WTC11 (cell line): ENCODE measurements around the gene ADGRL4. TPM values are rescaled to one million over a fixed set of nuclear protein-coding genes. Genes with fewer than 3 reads are reported as not detected.

Experiments
- ATAC-seq: fragments of 200-7000 bp; cut with Tn5 transposase; 2 replicates; pipeline ENCODE4 v1.10.0; 2021; ENCODE audit warnings: mild to moderate bottlenecking, moderate library complexity
- CTCF ChIA-PET: fragments of 300-600 bp; sonication (Branson Sonifier 250); formaldehyde crosslinking; loops from one replicate; lab custom pipeline; 2021; ENCODE audit warnings: antibody characterized with exemption; lab: Charles Lee
- POLR2A ChIA-PET: fragments of 350-600 bp; sonication (Branson Sonifier 250); formaldehyde crosslinking; loops from one replicate; lab custom pipeline; 2021; ENCODE audit warnings: antibody characterized with exemption; lab: Charles Lee
- DNase-seq: peaks from one replicate; pipeline ENCODE4 v3.0.0; 2021; ENCODE audit warnings: low spot score
- H3K27ac Mint-ChIP-seq: 2 replicates; pipeline ENCODE4 v1.8.0; 2021; ENCODE audit warnings: mixed read lengths
- H3K27me3 Mint-ChIP-seq: 2 replicates; pipeline ENCODE4 v1.8.0; 2021; ENCODE audit warnings: low read depth, mild to moderate bottlenecking, moderate library complexity, mixed read lengths
- H3K36me3 Mint-ChIP-seq: 2 replicates; pipeline ENCODE4 v1.8.0; 2021; ENCODE audit warnings: mixed read lengths
- H3K4me1 Mint-ChIP-seq: 2 replicates; pipeline ENCODE4 v1.8.0; 2022; ENCODE audit warnings: mixed read lengths
- H3K4me3 Mint-ChIP-seq: 2 replicates; pipeline ENCODE4 v1.8.0; 2021; ENCODE audit warnings: mild to moderate bottlenecking, moderate library complexity, mixed read lengths
- H3K9me3 Mint-ChIP-seq: 2 replicates; pipeline ENCODE4 v1.8.0; 2021; ENCODE audit warnings: mixed read lengths
- ARID4B ChIP-seq: sonication (generic); formaldehyde crosslinking; IDR thresholded peaks from 2 replicates; pipeline ENCODE4 v1.8.0; 2023; ENCODE audit warnings: missing genetic modification reagents, mild to moderate bottlenecking, borderline replicate concordance
- E2F5 ChIP-seq: sonication (generic); formaldehyde crosslinking; IDR thresholded peaks from 2 replicates; pipeline ENCODE4 v1.8.1; 2022; ENCODE audit warnings: mild to moderate bottlenecking, moderate library complexity, missing genetic modification reagents
- ELF4 ChIP-seq: sonication (generic); formaldehyde crosslinking; IDR thresholded peaks from 2 replicates; pipeline ENCODE4 v1.8.1; 2022; ENCODE audit warnings: low read depth, mild to moderate bottlenecking, moderate library complexity, missing genetic modification reagents
- FOXJ3 ChIP-seq: sonication (generic); formaldehyde crosslinking; IDR thresholded peaks from 2 replicates; pipeline ENCODE4 v1.9.0; 2021; ENCODE audit warnings: missing genetic modification reagents, mild to moderate bottlenecking, borderline replicate concordance
- FOXK1 ChIP-seq: sonication (generic); formaldehyde crosslinking; IDR thresholded peaks from 2 replicates; pipeline ENCODE4 v1.8.0; 2022; ENCODE audit warnings: mild to moderate bottlenecking, moderate library complexity, missing genetic modification reagents
- IRF1 ChIP-seq: sonication (generic); formaldehyde crosslinking; IDR thresholded peaks from 2 replicates; pipeline ENCODE4 v1.8.0; 2023; ENCODE audit warnings: missing genetic modification reagents
- IRF2 ChIP-seq: sonication (generic); formaldehyde crosslinking; IDR thresholded peaks from 2 replicates; pipeline ENCODE4 v1.8.0; 2022; ENCODE audit warnings: low read depth, missing genetic modification reagents, borderline replicate concordance
- JUN ChIP-seq: sonication (generic); formaldehyde crosslinking; IDR thresholded peaks from 2 replicates; pipeline ENCODE4 v1.8.0; 2023; ENCODE audit warnings: mild to moderate bottlenecking, missing genetic modification reagents
- KAT7 ChIP-seq: sonication (generic); formaldehyde crosslinking; IDR thresholded peaks from 2 replicates; pipeline ENCODE4 v1.8.1; 2023; ENCODE audit warnings: missing genetic modification reagents, mild to moderate bottlenecking, borderline replicate concordance
- MXD4 ChIP-seq: fragments of 250-450 bp; sonication (Bioruptor Pico); IDR thresholded peaks from 2 replicates; pipeline ENCODE4 v1.8.0; 2021; ENCODE audit warnings: mild to moderate bottlenecking, moderate library complexity, borderline replicate concordance
- NFATC4 ChIP-seq: fragments of 250-450 bp; sonication (Bioruptor Pico); IDR thresholded peaks from 2 replicates; pipeline ENCODE4 v1.9.0; 2021; ENCODE audit warnings: mild to moderate bottlenecking
- NR1H2 ChIP-seq: sonication (generic); formaldehyde crosslinking; IDR thresholded peaks from 2 replicates; pipeline ENCODE4 v1.9.0; 2021; ENCODE audit warnings: mild to moderate bottlenecking, moderate library complexity, missing genetic modification reagents
- OVOL2 ChIP-seq: fragments of 250-450 bp; sonication (Bioruptor Pico); IDR thresholded peaks from 2 replicates; pipeline ENCODE4 v1.9.0; 2021; ENCODE audit warnings: mild to moderate bottlenecking, borderline replicate concordance
- SP1 ChIP-seq: sonication (generic); formaldehyde crosslinking; conservative IDR thresholded peaks from 2 replicates; pipeline ENCODE4 v1.8.1; 2022; ENCODE audit warnings: missing genetic modification reagents
- TCF7 ChIP-seq: sonication (generic); formaldehyde crosslinking; IDR thresholded peaks from 2 replicates; pipeline ENCODE4 v1.8.0; 2022; ENCODE audit warnings: mild to moderate bottlenecking, low read depth, missing genetic modification reagents, moderate library complexity
- TEAD1 ChIP-seq: sonication (generic); formaldehyde crosslinking; IDR thresholded peaks from 2 replicates; pipeline ENCODE4 v1.8.0; 2022; ENCODE audit warnings: mild to moderate bottlenecking, missing genetic modification reagents
- TP53 ChIP-seq: sonication (generic); formaldehyde crosslinking; IDR thresholded peaks from 2 replicates; pipeline ENCODE4 v1.8.1; 2023; ENCODE audit warnings: mild to moderate bottlenecking, missing genetic modification reagents
- ZNF219 ChIP-seq: sonication (generic); formaldehyde crosslinking; IDR thresholded peaks from 2 replicates; pipeline ENCODE4 v1.8.0; 2023; ENCODE audit warnings: missing genetic modification reagents, mild to moderate bottlenecking, borderline replicate concordance
- ZNF317 ChIP-seq: sonication (generic); formaldehyde crosslinking; IDR thresholded peaks from 2 replicates; pipeline ENCODE4 v1.8.1; 2023; ENCODE audit warnings: low read depth, mild to moderate bottlenecking, moderate library complexity, missing genetic modification reagents, borderline replicate concordance
- ZNF396 ChIP-seq: fragments of 250-450 bp; sonication (Bioruptor Pico); IDR thresholded peaks from 2 replicates; pipeline ENCODE4 v1.8.0; 2021; ENCODE audit warnings: mild to moderate bottlenecking, moderate library complexity, borderline replicate concordance
- ZNF423 ChIP-seq: fragments of 250-450 bp; sonication (Bioruptor Pico); IDR thresholded peaks from 2 replicates; pipeline ENCODE4 v2.1.2; 2022; ENCODE audit warnings: mild to moderate bottlenecking, moderate library complexity
- ZNF512 ChIP-seq: sonication (generic); formaldehyde crosslinking; IDR thresholded peaks from 2 replicates; pipeline ENCODE4 v1.8.1; 2022; ENCODE audit warnings: missing genetic modification reagents, borderline replicate concordance
- total RNA-seq: library from RNA; stranded (reverse); gene quantifications from 3 replicates; pipeline ENCODE4 v1.2.3, GENCODE V29; 2021
- TF ChIP-seq, protein P1 (sequence below): sonication (generic); formaldehyde crosslinking; IDR thresholded peaks from 2 replicates; pipeline ENCODE4 v1.8.0; 2023; ENCODE audit warnings: mild to moderate bottlenecking, missing genetic modification reagents

The ADGRL4 gene
- total RNA-seq, 1 experiment from 2014 or later, result 0.37 TPM

DNA sequence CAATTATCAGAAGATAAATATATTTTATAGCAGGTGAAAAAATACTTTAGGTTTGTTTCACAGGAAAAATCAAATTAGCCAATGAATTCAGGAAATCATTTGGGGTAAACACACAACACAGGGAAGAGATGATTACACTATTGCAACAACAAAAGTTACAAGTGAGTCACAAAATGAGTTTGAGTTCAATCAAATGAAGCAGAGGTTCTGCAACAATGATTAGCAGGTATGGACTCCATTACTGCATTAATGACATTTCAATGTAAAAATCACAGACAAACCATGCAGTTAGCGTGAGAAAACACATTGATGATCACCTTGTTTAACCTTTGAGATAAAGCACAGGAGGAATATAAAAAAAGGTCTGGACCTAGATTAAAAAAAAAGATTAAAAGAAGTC, 9.7 kb downstream of the ADGRL4 start:
- Mint-ChIP-seq H3K4me3 (no peak overlapping the region), H3K27ac (no peak overlapping the region)
- no peak for ATAC-seq

DNA sequence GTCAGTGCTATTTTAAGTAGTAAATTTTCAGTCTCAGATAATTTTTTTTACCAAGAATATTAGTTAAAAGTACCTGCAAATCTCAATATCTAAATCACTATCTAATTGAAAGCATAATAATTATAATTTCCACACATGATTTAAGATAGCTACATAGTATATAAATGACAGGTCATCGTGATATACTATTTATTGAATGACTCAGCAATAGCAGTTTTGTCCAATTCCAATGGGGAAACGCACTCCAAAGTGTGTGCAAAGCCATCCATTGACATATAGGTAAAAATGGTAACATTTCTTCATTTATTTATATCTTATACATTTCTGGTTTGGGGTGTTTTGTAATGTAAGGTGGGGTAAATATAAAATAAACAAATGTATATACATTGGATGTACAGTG, 19.5 kb downstream of the ADGRL4 start:
- H3K27me3 Mint-ChIP-seq, result no peaks in the 10 kb centered on the region
- no peak for ATAC-seq
- peaks cover 8% of the 10 kb centered on the region for H3K9me3 Mint-ChIP-seq
- TF ChIP-seq ZNF219 (no peak), TP53 (CRISPR knock-in tag) (no peak), JUN (no peak), FOXK1 (CRISPR knock-in tag) (no peak), FOXJ3 (CRISPR knock-in tag) (no peak), NR1H2 (CRISPR knock-in tag) (no peak), TEAD1 (CRISPR knock-in tag) (no peak), E2F5 (CRISPR knock-in tag) (no peak), MXD4 (CRISPR knock-in tag) (no peak), SP1 (CRISPR knock-in tag) (no peak), ARID4B (CRISPR knock-in tag) (no peak), ZNF423 (CRISPR knock-in tag) (no peak), ELF4 (CRISPR knock-in tag) (no peak), IRF2 (CRISPR knock-in tag) (no peak)
- TF ChIP-seq, protein P1, sequence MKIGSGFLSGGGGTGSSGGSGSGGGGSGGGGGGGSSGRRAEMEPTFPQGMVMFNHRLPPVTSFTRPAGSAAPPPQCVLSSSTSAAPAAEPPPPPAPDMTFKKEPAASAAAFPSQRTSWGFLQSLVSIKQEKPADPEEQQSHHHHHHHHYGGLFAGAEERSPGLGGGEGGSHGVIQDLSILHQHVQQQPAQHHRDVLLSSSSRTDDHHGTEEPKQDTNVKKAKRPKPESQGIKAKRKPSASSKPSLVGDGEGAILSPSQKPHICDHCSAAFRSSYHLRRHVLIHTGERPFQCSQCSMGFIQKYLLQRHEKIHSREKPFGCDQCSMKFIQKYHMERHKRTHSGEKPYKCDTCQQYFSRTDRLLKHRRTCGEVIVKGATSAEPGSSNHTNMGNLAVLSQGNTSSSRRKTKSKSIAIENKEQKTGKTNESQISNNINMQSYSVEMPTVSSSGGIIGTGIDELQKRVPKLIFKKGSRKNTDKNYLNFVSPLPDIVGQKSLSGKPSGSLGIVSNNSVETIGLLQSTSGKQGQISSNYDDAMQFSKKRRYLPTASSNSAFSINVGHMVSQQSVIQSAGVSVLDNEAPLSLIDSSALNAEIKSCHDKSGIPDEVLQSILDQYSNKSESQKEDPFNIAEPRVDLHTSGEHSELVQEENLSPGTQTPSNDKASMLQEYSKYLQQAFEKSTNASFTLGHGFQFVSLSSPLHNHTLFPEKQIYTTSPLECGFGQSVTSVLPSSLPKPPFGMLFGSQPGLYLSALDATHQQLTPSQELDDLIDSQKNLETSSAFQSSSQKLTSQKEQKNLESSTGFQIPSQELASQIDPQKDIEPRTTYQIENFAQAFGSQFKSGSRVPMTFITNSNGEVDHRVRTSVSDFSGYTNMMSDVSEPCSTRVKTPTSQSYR (CRISPR knock-in tag), result no peak
- TF ChIP-seq, all 79 proteins: peak for 0
- Mint-ChIP-seq H3K4me3 (no peak overlapping the region), H3K36me3 (no peaks in the 10 kb centered on the region), H3K27ac (no peak overlapping the region), H3K4me1 (no peaks in the 10 kb centered on the region)
- no peak for DNase-seq
- ChIA-PET POLR2A (interaction anchor here (0.5 kb wide), 1 partner anchor 491 kb away, joined by 3 read pairs; no protein-coding TSS in a partner anchor), CTCF (no interaction called here)

More for the DNA sequence above, 9.7 kb downstream of the ADGRL4 start:
- Mint-ChIP-seq H3K27me3 (no peaks in the 10 kb centered on the region), H3K36me3 (no peaks in the 10 kb centered on the region), H3K4me1 (no peaks in the 10 kb centered on the region; the same call in 1 of the 2 replicates), H3K9me3 (no peaks in the 10 kb centered on the region)
- POLR2A ChIA-PET, result no interaction called here
- DNase-seq, result no peak
- CTCF ChIA-PET, result no interaction called here
- no peak for TF ChIP-seq KAT7 (CRISPR knock-in tag)

- CTCF ChIA-PET, result no interaction called here
- Mint-ChIP-seq H3K36me3 (no peaks in the 10 kb centered on the region), H3K4me3 (no peak overlapping the region), H3K4me1 (no peaks in the 10 kb centered on the region), H3K27ac (no peak overlapping the region), H3K27me3 (no peaks in the 10 kb centered on the region), H3K9me3 (peaks cover 3% of the 10 kb centered on the region)
- no peak for DNase-seq
- no peak for ATAC-seq
- POLR2A ChIA-PET, result no interaction called here
- TF ChIP-seq KAT7 (CRISPR knock-in tag) (no peak), ZNF317 (no peak), ZNF512 (CRISPR knock-in tag) (no peak), ZNF396 (CRISPR knock-in tag) (no peak), IRF1 (CRISPR knock-in tag) (no peak), TCF7 (CRISPR knock-in tag) (no peak), OVOL2 (CRISPR knock-in tag) (no peak), NFATC4 (CRISPR knock-in tag) (no peak), ZNF219 (no peak)
These were observed 26.0 kb downstream of the ADGRL4 start for GRCh38 chr1:78980511-78980910.
